Measurements from ENCODE around the gene TRIM2. TPM values are rescaled to one million over a fixed set of nuclear protein-coding genes. Genes with fewer than 3 reads are reported as not detected.

Gene TRIM2
- total RNA-seq, 1 donor from 2014 or later: 51.8 TPM

DNA sequence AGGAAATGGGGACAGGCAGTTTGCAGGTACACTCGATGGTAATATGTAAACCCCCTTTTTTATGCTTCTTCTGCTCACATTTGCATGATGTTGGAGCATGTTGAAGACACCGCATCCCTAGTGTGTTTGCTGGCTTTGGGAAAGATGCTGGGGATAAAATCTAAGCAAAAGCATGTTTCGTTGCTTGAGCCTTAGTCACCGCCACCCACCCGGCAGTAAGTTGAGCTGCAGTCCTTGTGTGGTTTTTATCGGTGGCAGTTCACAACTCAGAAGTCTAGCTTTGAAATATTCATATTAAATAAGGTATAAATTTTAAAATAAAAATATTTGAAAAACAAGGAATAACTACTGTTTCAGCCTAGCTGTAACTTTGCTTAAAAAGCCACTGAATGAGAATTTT is 118.5 kb downstream of the TRIM2 start:
- no peak overlapping the region for H3K27ac Mint-ChIP-seq (ENCODE audit: unreplicated experiment)
- DNase-seq (ENCODE audit: low read depth) (peak; percentile 41), FAIRE-seq (no peak)

DNA sequence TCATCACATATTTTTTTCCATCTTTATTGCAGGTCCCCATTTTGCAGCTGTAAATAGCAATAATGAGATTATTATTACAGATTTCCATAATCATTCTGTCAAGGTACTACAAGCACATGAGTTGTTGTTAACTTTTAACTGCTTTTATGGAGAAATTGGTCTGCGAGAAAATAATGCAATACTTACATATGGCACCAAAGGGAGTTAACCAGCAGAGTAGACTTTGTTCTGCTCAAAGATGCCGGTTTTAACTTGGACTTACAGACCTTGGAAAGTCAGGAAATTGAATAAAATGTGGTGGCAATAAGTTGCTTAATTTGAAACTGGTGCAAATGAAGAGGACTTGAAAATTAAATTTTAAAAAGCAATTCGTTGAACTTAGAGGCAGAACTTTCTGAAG is 119.8 kb downstream of the TRIM2 start:
- no peaks in the 10 kb centered on the region for H3K27me3 ChIP-seq (ENCODE audit: insufficient read depth, low read length)
- H2AFZ ChIP-seq (ENCODE audit: low read depth, low read length): no peak overlapping the region
- H3K27ac ChIP-seq (ENCODE audit: low read depth, low read length): no peak overlapping the region
- H3K4me1 ChIP-seq (ENCODE audit: insufficient read depth, low read length): no peaks in the 10 kb centered on the region
- H3K36me3 Mint-ChIP-seq (ENCODE audit: low read depth, unreplicated experiment): no peaks in the 10 kb centered on the region
- no peak overlapping the region for H3K4me3 Mint-ChIP-seq (ENCODE audit: unreplicated experiment)
- DNase-seq (ENCODE audit: low read depth) (no peak), FAIRE-seq (no peak)
- H3K36me3 ChIP-seq (ENCODE audit: insufficient read depth, low read length): peaks cover 5% of the 10 kb centered on the region
- H3K4me3 ChIP-seq (ENCODE audit: insufficient read depth, low read depth, low read length): no peak overlapping the region
- H3K27me3 Mint-ChIP-seq (ENCODE audit: low read depth, unreplicated experiment): no peaks in the 10 kb centered on the region
- H4K20me1 ChIP-seq (ENCODE audit: insufficient read depth, low read length): no peaks in the 10 kb centered on the region
- no peak overlapping the region for H3K9ac ChIP-seq (ENCODE audit: low read length)
- no peaks in the 10 kb centered on the region for H3K9me3 ChIP-seq (ENCODE audit: insufficient read depth, low read depth, low read length)
- no peak overlapping the region for H3K4me2 ChIP-seq (ENCODE audit: low read length)
- no peaks in the 10 kb centered on the region for H3K4me1 Mint-ChIP-seq (ENCODE audit: low read depth, unreplicated experiment)
- no peaks in the 10 kb centered on the region for H3K9me3 Mint-ChIP-seq (ENCODE audit: unreplicated experiment)
- H3K27ac Mint-ChIP-seq (ENCODE audit: unreplicated experiment): no peak overlapping the region
- TF ChIP-seq, protein P1, sequence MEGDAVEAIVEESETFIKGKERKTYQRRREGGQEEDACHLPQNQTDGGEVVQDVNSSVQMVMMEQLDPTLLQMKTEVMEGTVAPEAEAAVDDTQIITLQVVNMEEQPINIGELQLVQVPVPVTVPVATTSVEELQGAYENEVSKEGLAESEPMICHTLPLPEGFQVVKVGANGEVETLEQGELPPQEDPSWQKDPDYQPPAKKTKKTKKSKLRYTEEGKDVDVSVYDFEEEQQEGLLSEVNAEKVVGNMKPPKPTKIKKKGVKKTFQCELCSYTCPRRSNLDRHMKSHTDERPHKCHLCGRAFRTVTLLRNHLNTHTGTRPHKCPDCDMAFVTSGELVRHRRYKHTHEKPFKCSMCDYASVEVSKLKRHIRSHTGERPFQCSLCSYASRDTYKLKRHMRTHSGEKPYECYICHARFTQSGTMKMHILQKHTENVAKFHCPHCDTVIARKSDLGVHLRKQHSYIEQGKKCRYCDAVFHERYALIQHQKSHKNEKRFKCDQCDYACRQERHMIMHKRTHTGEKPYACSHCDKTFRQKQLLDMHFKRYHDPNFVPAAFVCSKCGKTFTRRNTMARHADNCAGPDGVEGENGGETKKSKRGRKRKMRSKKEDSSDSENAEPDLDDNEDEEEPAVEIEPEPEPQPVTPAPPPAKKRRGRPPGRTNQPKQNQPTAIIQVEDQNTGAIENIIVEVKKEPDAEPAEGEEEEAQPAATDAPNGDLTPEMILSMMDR (IDR thresholded peaks at IDR 0.05; ENCODE audit: insufficient read depth, low read depth, low read length): no peak
- no peak for TF ChIP-seq EZH2 (IDR thresholded peaks at IDR 0.05; ENCODE audit: insufficient read depth, low read length)
- no peaks in the 10 kb centered on the region for H3K79me2 ChIP-seq (ENCODE audit: insufficient read depth, low read length)

More for the DNA sequence above, 118.5 kb downstream of the TRIM2 start:
- Histone ChIP-seq H2AFZ (ENCODE audit: low read depth, low read length) (no peak overlapping the region), H3K36me3 (ENCODE audit: insufficient read depth, low read length) (peaks cover 5% of the 10 kb centered on the region), H3K9ac (ENCODE audit: low read length) (no peak overlapping the region), H3K4me3 (ENCODE audit: insufficient read depth, low read depth, low read length) (no peak overlapping the region), H3K4me2 (ENCODE audit: low read length) (no peak overlapping the region), H4K20me1 (ENCODE audit: insufficient read depth, low read length) (no peaks in the 10 kb centered on the region), H3K9me3 (ENCODE audit: insufficient read depth, low read depth, low read length) (no peaks in the 10 kb centered on the region), H3K4me1 (ENCODE audit: insufficient read depth, low read length) (no peaks in the 10 kb centered on the region), H3K79me2 (ENCODE audit: insufficient read depth, low read length) (no peaks in the 10 kb centered on the region), H3K27ac (ENCODE audit: low read depth, low read length) (no peak overlapping the region), H3K27me3 (ENCODE audit: insufficient read depth, low read length) (no peaks in the 10 kb centered on the region)
- no peak for TF ChIP-seq EZH2 (IDR thresholded peaks at IDR 0.05; ENCODE audit: insufficient read depth, low read length)
- TF ChIP-seq, protein P1 (IDR thresholded peaks at IDR 0.05; ENCODE audit: insufficient read depth, low read depth, low read length): no peak
- H3K36me3 Mint-ChIP-seq (ENCODE audit: low read depth, unreplicated experiment): no peaks in the 10 kb centered on the region
- no peaks in the 10 kb centered on the region for H3K27me3 Mint-ChIP-seq (ENCODE audit: low read depth, unreplicated experiment)
- no peaks in the 10 kb centered on the region for H3K4me1 Mint-ChIP-seq (ENCODE audit: low read depth, unreplicated experiment)
- H3K9me3 Mint-ChIP-seq (ENCODE audit: unreplicated experiment): no peaks in the 10 kb centered on the region
- no peak overlapping the region for H3K4me3 Mint-ChIP-seq (ENCODE audit: unreplicated experiment)

DNA sequence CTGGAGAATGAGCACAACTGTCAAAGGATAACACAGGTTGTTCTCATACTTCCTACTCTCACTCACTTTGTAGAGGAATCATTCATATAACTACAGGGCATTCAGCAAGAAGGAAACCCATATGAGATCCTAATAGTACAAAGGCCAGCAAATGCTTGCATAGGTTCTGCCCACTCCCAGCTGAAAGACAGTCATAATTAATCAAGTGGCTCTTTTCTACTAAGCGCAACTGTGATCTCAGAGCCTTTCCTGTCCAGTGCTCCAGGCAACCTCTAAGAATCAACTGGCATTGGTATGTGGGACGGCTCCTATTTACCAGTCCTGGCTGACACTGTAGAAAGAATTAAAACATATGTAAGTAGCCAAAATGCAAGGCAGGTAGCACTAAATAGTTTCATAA is 121.3 kb downstream of the TRIM2 start:
- Mint-ChIP-seq H3K36me3 (ENCODE audit: low read depth, unreplicated experiment) (peaks cover 2% of the 10 kb centered on the region), H3K9me3 (ENCODE audit: unreplicated experiment) (no peaks in the 10 kb centered on the region), H3K27me3 (ENCODE audit: low read depth, unreplicated experiment) (no peaks in the 10 kb centered on the region), H3K4me1 (ENCODE audit: low read depth, unreplicated experiment) (no peaks in the 10 kb centered on the region), H3K4me3 (ENCODE audit: unreplicated experiment) (no peak overlapping the region), H3K27ac (ENCODE audit: unreplicated experiment) (no peak overlapping the region)
- no peaks in the 10 kb centered on the region for H3K9me3 ChIP-seq (ENCODE audit: insufficient read depth, low read depth, low read length)
- FAIRE-seq: peak; percentile 5
- DNase-seq (ENCODE audit: low read depth): no peak
- no peaks in the 10 kb centered on the region for H3K79me2 ChIP-seq (ENCODE audit: insufficient read depth, low read length)
- H3K27ac ChIP-seq (ENCODE audit: low read depth, low read length): no peak overlapping the region
- H2AFZ ChIP-seq (ENCODE audit: low read depth, low read length): no peak overlapping the region
- peaks cover 5% of the 10 kb centered on the region for H3K36me3 ChIP-seq (ENCODE audit: insufficient read depth, low read length)
- H3K4me1 ChIP-seq (ENCODE audit: insufficient read depth, low read length): no peaks in the 10 kb centered on the region
- TF ChIP-seq, protein P1 (IDR thresholded peaks at IDR 0.05; ENCODE audit: insufficient read depth, low read depth, low read length): no peak
- TF ChIP-seq EZH2 (IDR thresholded peaks at IDR 0.05; ENCODE audit: insufficient read depth, low read length): no peak
- no peak overlapping the region for H3K4me3 ChIP-seq (ENCODE audit: insufficient read depth, low read depth, low read length)
- H4K20me1 ChIP-seq (ENCODE audit: insufficient read depth, low read length): no peaks in the 10 kb centered on the region
- no peak overlapping the region for H3K4me2 ChIP-seq (ENCODE audit: low read length)
- no peak overlapping the region for H3K9ac ChIP-seq (ENCODE audit: low read length)
- no peaks in the 10 kb centered on the region for H3K27me3 ChIP-seq (ENCODE audit: insufficient read depth, low read length)

Measured in astrocyte (in vitro differentiated cells and primary cell).